SHP77 (cell line): ENCODE data around the gene MEPE.
"Not testable (repeated sequence)": the region's sequence is repeated elsewhere in the genome, so short reads cannot be mapped to it uniquely, and the experiment has no call there.

Experiments
- DNase-seq, 2 experiments: peaks; one replicate each; lab custom pipeline; 2025; lab: John Stamatoyannopoulos, UW

The MEPE gene

DNA sequence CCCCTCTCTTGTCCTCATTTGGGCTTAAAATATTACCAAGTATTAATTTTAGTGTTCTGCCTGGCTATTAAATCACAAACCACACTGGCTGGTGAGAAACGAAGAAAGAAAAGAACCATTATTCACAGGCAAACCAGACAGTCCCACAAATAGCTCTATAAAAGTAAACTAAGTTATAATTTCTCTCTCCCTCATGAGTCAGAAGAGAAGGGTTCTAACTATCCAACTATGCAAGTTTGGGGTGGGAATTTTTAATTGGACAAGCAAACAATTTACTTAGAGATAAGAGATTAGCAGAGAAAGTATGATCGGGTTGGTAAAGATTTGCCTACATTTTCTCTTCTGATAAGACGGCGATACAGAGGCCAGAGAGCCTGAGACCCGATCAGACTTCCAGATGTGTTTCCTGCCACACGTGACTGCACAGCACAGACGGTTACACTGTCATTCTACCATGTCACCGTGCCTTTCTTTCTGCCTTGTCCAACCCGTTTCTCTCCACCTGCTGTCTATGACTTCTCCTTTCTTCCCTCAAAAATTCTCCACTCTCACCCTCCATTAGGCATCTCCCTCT is 52.3 kb downstream of the MEPE start:
- no peak for DNase-seq

DNA sequence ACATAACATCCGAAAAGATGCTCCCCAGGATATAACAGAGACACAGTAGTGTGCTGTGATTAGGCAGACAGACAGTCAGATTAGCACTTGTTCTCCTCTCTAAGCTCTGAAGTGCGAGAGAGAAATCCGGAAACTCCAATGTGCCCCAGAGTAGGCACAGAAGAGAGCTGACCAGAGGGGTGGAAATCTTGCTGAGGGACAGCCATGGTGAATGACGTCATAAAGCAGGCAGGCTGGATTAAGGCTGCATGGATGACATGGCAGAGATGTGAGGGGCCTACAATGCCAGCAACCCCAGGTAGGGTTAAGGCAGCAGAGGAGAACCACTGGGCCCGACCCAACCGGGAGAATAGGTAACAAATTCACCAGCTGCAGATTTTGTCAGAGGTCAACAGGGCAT is 53.3 kb downstream of the MEPE start:
- no peak for DNase-seq

DNA sequence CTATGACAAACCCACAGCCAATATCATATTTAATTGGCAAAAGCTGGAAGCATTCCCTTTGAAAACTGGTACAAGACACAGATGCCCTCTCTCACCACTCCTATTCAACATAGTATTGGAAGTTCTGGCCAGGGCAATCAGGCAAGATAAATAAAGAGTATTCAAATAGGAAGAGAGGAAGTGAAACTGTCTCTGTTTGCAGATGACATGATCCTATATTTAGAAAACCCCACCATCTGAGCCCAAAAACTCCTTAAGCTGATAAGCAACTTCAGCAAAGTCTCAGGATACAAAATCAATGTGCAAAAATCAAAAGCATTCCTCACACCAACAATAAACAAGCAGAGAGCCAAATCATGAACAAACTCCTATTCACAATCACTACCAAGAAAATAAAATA is 58.0 kb downstream of the MEPE start:
- DNase-seq, result not testable (repeated sequence)

DNA sequence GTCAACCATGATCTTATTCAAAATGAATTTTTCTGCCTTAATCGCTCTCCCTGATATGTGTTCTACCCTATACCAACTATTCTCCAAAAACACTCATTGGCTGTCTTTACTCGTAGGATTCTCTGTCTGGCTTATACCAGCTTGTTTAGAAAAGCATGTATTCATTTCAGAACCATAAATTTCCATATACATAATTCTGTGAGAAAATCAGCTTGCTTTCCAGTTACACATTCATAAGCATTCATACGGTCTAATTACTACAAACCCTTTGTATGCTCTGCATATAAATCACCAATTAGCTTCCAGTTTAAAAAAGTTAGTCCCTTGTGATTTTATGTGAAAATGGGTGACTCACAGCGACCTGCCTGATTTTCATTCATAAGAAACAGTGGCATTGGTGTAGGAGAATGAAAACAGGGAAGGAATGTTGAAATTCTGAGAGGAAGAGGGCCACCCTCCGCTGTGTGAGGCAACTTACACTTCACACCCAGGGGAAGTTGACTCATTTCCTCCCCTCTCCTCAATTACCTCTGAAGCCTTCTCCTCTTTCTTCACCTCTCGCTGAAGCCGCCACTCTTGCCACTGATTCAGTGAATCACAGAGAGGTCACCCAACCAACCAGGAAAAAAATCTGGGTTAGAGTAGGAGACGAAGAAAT is 63.3 kb downstream of the MEPE start:
- DNase-seq, result no peak
